COR-L47 (cell line): ENCODE data around the gene FAM89B.

ENCODE experiments used
- DNase-seq: peaks from one replicate; lab custom pipeline; 2025; lab: John Stamatoyannopoulos, UW

Gene FAM89B

GRCh38 chr11:65573391-65574079 is 1.2 kb downstream of the FAM89B start:
- DNase-seq = no peak

GRCh38 chr11:65574109-65574810 is 1.9 kb downstream of the FAM89B start:
- DNase-seq = peak; percentile 47

DNA sequence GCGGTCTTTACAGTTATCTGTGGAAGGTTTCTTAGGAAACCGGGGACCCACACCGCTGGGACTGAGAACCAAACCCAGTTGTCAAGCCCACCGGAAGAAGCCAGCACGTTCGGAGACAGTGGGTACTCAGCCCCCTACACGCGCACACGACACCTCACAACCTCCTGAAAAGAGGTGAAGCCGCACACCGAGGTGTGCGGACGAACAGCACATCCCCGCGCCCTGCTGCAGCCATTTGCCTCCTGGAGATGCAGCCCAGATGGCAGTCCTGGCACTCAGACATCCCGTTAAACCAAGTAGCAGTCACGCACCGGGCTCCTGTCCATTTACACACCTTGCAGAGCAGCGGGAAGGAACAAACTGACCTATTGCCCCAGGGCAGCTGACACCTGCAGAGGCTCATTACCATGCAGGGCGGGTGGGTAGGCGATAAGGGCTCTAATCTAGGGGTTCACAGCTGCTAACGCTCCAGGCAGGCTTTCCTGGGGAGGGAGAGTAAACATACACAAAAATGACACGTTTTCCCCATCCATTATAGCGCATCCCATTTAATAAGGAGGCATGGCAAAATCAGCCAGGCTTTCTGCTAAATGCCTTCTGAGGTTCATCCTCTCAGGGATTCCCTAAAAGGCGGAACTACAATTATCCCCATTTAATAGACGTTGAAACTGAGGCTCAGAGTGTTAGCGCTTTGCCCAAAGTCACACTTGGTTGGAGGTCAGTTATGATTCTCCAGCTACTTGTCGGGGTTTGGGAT is 2.7 kb downstream of the FAM89B start:
- DNase-seq = peak; percentile 55

DNA sequence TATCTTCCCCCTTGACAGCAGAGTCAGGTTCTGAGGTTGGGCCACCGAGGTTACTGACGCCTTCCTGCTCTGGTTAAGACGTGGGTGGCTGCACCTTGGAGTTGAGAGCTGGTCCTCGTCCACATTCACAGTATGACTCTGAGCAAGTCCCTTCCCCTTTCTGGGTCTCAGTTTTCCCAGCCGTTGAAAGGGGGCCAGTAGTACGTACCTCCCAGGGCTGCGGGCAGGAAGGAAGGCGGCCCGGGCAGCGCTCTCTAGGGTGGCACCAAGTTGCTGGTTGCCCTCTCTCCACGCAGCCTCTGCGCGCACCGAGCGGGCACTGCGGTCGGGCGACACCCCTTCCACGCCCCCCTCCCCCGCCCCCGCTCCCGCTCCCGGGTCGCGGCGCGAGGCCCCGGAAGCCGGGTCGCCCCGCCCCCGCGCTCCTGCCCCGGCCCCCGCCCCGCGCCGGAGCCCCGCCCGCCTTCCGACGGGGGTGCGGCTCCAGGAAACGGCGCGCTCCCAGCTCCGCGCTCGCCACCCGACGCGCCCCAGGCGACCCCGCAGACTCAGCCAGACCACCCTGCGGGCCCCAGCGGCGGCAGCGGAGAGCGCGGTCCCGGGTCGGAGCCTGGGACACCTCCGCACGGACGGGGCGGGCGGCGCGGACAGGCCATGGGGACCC is 3.4 kb downstream of the FAM89B start, which contains the start of gene EHBP1L1:
TSS of gene EHBP1L1 (plus strand) at position 486 of the 664 bp plus-strand sequence. CDS start 250 bp downstream, outside the sequence.
- peak; percentile 33 for DNase-seq

DNA sequence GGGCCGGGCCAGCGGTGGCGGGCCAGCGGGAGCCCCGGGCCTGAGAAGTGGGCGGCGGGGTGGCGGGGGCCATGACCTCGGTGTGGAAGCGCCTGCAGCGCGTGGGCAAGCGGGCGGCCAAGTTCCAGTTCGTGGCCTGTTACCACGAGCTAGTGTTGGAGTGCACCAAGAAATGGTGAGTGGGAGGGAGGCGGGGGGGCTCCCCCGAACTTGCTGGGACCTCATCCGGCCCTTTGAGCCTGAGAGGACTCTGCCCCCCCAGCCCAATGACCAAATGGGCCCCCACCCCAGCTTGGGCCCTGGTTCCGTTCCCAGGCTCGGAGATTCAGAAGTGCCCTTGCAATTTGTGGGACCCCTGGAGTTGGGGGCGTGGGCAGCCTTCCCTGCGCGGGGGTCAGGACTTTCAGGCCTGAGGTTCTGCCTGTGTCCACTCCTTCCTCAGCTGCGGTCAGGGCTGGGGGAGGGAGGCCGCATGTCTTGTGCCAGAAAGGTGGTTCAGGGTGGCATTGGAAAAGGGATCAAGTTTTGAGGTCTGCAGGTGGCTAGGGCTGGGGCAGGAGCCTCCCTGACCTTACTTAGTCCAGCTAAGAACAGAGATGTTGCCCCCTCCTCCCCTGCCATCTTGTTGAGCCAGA is 4.0 kb downstream of the FAM89B start:
- DNase-seq = no peak

DNA sequence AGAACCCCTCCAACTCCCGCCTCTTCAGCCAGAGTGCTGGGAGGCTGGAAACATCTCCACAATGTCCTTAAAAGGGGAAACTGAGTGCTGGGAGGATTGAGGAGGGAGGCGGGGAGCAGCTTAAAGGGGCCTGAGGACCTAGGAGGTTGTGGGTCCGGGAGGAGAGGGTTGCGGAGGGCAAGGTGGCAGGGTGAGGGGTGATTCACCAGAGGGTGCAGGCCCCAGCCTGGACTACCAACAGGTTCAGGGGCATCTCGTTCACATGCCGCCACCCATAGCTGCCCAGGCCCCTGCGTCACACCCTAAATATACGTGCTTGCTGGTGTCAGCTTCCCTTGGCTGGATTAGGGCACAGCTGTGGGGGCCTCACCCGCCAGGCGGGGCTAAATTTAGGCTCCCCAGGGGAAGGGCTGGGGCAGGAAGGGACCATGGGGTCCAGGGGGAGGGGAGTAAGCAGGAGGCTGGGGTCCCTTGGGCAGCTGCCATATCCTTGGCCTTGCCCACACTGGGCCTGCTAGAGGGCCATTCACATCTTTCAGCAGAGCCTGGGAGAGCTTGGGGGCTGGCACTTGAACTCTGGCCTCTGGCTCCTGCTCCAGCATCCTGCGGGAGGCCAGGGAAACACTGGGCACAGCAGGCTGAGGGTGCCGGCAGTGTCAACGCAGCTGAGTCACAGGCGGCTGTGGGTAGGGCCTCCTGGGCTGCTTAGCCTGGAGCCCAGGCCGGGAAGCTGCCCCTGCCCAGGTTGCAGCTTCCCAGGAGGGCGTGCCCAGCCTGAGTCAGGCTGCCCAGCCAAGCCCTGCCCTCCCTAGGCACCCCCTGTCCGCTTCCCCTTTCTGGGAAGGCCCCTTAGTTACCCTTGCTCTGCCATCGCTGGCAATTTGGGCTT is 4.8 kb downstream of the FAM89B start:
- DNase-seq = no peak

- DNase-seq = no peak
Observed at GRCh38 chr11:65577756-65578109, 5.4 kb downstream of the FAM89B start.

DNA sequence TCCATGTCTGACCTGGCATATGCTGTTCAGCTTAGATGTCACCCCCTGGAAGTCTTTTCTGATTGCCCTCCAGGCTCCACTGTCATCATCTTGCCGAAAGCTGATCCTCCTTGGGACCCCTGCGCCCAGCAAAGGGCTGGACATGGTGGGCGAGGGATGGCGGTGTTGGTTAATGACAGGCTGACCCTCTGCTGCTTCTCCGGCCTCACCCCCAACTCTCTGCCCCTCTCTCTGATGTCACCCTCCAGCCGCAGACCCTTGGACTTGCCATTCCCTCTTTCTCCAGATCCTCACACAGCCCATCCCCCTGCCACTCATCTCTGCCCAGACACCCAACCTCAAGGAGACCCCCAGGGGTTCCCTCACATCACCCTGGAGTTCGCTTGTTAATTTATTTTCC is 5.8 kb downstream of the FAM89B start:
- DNase-seq = no peak

DNA sequence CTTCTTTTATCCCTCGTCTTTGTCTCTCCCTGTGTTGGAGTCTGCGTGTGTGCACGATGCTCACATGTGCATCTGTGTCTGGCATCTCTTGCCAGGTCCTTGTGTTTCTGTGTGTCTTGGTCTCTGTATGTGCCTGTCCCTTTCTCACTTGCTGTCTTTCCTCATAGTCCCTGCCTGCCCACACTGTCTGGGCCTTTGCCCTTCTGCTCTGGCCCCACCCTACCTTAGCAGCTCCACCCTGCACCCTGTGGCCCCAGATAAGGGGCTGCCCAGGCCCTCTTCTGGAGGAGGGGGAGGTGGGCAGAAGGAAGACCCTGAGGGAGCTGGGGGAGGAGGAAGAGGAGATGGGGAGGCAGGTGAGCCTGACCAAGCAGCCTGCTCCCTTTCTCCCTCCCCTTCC is 6.3 kb downstream of the FAM89B start:
- no peak for DNase-seq

DNA sequence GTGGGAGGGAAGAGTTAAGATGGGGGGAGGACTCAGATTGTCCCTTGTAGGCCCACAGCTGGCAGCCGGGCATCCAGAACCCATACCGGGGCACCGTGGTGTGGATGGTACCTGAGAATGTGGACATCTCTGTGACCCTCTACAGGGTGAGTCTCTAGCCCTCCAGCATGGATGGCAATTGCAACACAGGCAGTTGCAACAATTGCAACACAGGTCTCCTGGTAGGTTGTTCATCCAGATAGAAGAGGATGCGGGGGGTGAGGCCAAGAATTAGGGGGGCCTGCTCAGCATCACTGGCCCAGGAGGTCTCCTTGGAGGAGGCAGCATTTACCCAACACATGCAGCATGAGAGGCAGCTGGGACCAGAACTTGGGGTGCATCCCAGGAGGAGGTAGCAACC is 7.0 kb downstream of the FAM89B start:
- no peak for DNase-seq

- no peak for DNase-seq
Observed at GRCh38 chr11:65580031-65580692, 7.8 kb downstream of the FAM89B start.

- DNase-seq = no peak
Observed at GRCh38 chr11:65580756-65581155, 8.4 kb downstream of the FAM89B start.

- no peak for DNase-seq
Observed at GRCh38 chr11:65581928-65582327, 9.6 kb downstream of the FAM89B start.

DNA sequence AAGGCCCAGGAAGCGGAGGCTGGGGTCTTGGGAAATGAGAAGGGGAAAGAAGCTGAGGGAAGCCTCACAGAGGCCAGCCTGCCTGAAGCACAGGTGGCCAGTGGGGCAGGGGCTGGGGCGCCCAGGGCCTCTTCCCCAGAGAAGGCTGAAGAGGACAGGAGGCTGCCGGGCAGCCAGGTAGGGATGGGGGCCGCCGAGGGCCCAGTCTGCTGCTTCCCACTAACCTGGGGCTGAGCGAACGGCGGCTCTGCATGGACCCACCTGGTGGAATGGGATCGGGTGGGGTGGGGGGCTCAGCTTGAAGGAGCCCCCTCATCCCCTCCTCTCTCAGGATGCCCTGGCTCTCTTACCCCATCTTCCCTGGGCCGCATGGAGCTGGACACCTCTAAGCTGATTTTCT is 11.3 kb downstream of the FAM89B start:
- no peak for DNase-seq

DNA sequence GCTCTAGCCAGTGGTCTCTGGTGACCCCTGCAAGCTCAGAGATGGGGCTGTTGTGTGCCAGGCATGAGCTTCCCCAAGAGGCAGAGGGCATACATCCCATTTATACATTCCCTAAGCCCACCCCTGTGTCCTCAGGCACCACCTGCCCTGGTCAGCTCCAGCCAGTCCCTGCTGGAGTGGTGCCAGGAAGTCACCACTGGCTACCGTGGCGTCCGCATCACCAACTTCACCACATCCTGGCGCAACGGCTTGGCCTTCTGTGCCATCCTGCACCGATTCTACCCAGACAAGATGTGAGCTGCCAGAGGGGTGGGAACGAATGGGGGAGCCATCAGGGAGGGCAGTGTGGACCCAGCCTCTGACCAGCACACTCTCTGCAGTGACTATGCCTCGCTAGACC is 11.8 kb downstream of the FAM89B start:
- no peak for DNase-seq

- DNase-seq = no peak
Observed at GRCh38 chr11:65584723-65585171, 12.4 kb downstream of the FAM89B start.

DNA sequence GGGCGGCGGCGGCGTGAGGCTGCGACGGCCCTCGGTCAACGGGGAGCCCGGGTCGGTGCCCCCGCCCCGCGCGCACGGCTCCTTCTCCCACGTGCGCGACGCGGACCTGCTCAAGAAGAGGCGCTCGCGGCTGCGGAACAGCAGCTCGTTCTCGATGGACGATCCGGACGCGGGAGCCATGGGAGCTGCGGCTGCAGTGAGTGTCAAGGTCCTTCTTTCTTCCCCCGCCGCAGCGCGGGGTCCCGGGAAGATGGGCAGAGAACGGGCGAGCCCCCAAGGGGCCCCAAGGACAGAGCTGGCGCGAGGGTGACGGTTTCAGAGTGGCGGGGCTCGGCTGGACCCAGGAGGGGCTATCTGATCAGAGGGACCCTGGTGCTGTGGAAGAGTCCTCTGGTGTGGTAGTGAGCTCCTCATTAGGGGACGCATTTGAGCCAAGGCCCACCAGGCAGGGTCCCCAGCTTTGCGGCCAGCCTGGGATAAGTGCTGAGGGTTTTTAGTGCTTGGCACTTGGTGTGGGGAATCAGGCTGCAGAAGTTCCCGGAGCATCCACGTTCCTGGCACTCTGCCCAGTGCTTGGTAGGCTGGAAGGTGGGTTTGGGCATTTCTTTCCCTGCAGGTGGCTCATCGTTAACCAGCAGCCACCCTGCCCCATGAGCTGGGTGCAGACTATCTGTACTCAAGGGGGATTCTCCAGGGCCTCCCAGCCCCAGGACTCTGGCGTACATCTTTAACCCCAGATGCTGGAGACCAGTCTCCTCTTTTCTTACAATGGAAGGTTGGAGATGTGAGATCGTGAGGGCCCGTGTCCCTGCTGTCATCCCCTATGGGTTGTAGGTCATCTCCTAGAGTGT is 13.3 kb downstream of the FAM89B start:
- DNase-seq = peak; percentile 36

- DNase-seq = no peak
Observed at GRCh38 chr11:65586247-65586630, 13.9 kb downstream of the FAM89B start.

- DNase-seq = no peak
Observed at GRCh38 chr11:65586676-65587075, 14.3 kb downstream of the FAM89B start.
